Neutrophil (primary cell): Measurements from ENCODE around the gene POU3F3.

Experiments
- H3K27ac ChIP-seq: fragments of 200-600 bp; sonication (generic); 2 replicates; pipeline ENCODE4 v1.5.1; 2016; ENCODE audit warnings: mild to moderate bottlenecking, moderate library complexity
- H3K27me3 ChIP-seq: fragments of 200-600 bp; sonication (generic); 2 replicates; pipeline ENCODE4 v1.6.0; 2016; ENCODE audit warnings: mild to moderate bottlenecking
- H3K36me3 ChIP-seq: fragments of 200-600 bp; sonication (generic); 2 replicates; pipeline ENCODE4 v1.5.1; 2017
- H3K4me1 ChIP-seq, 2 experiments: fragments of 200-600 bp in 1 of 2; sonication (generic) in 1 of 2; 1 replicate in 1 of 2; 2 replicates in 1 of 2; pipeline versions ENCODE4 v1.5.1 to v1.6.1; 2013 to 2016; ENCODE audit warnings: low read depth in 1 of 2, low read length in 1 of 2, mild to moderate bottlenecking in 1 of 2, moderate library complexity in 1 of 2; ENCODE audit not compliant: control insufficient read depth in 1 of 2, insufficient read depth in 1 of 2
- H3K4me3 ChIP-seq, 2 experiments: fragments of 200-600 bp in 1 of 2; sonication (generic) in 1 of 2; 1 replicate in 1 of 2; 2 replicates in 1 of 2; pipeline ENCODE4 v1.5.1; 2013 to 2016; ENCODE audit warnings: low read depth in 1 of 2, low read length in 1 of 2, mild to moderate bottlenecking in 1 of 2, moderate library complexity in 1 of 2
- H3K9me3 ChIP-seq: fragments of 200-600 bp; sonication (generic); 2 replicates; pipeline ENCODE4 v1.5.1; 2016
- TF ChIP-seq, protein P1 (sequence below): fragments of 200-600 bp; sonication (generic); IDR thresholded peaks from 2 replicates; pipeline ENCODE4 v1.5.1; 2016; ENCODE audit warnings: antibody characterized with exemption

POU3F3 gene

DNA sequence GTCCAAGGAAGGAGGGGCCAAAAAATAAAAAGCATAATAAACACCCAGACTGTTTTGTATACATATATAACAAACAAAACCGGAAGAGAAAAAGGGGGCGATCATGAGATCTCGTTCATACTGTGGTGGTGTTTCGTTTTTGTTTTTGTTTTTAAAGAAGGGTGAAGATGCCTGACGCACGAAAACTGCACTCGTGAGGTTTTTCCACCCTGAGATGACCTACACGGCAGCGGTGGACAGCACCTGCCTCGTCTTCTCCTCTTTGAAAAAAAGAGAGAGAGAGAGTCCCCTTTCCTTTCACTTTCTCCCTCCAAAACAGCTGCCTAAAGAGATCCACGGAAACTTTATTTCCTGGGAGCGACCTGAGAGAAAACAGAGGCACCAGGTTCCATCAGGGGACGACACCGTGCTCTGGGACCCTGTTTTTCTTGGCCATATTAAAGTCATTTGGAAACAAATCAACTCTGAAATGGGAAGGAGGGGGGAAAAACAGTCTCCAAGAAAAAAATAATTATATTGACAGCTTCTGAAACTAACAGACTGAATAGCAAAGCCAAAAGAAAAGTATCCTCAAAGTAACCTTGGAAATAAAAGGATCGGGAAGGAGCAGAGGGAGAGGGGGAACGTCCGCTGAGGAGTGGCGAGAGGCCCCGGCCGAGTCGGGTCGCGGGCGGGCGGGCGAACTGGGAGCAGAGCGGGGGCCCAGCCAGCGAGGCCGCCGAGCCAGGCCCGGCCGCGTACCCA lies 3.5 kb downstream of the POU3F3 start:
- Histone ChIP-seq H3K4me3 (peak overlapping the region in 1 of 2 experiments; percentile 18), H3K9me3 (no peaks in the 10 kb centered on the region), H3K36me3 (no peaks in the 10 kb centered on the region), H3K27ac (no peak overlapping the region), H3K4me1 (peaks cover 17 to 25% of the 10 kb centered on the region in 2 experiments), H3K27me3 (peaks cover 95% of the 10 kb centered on the region)
- TF ChIP-seq, protein P1, sequence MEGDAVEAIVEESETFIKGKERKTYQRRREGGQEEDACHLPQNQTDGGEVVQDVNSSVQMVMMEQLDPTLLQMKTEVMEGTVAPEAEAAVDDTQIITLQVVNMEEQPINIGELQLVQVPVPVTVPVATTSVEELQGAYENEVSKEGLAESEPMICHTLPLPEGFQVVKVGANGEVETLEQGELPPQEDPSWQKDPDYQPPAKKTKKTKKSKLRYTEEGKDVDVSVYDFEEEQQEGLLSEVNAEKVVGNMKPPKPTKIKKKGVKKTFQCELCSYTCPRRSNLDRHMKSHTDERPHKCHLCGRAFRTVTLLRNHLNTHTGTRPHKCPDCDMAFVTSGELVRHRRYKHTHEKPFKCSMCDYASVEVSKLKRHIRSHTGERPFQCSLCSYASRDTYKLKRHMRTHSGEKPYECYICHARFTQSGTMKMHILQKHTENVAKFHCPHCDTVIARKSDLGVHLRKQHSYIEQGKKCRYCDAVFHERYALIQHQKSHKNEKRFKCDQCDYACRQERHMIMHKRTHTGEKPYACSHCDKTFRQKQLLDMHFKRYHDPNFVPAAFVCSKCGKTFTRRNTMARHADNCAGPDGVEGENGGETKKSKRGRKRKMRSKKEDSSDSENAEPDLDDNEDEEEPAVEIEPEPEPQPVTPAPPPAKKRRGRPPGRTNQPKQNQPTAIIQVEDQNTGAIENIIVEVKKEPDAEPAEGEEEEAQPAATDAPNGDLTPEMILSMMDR: no peak

DNA sequence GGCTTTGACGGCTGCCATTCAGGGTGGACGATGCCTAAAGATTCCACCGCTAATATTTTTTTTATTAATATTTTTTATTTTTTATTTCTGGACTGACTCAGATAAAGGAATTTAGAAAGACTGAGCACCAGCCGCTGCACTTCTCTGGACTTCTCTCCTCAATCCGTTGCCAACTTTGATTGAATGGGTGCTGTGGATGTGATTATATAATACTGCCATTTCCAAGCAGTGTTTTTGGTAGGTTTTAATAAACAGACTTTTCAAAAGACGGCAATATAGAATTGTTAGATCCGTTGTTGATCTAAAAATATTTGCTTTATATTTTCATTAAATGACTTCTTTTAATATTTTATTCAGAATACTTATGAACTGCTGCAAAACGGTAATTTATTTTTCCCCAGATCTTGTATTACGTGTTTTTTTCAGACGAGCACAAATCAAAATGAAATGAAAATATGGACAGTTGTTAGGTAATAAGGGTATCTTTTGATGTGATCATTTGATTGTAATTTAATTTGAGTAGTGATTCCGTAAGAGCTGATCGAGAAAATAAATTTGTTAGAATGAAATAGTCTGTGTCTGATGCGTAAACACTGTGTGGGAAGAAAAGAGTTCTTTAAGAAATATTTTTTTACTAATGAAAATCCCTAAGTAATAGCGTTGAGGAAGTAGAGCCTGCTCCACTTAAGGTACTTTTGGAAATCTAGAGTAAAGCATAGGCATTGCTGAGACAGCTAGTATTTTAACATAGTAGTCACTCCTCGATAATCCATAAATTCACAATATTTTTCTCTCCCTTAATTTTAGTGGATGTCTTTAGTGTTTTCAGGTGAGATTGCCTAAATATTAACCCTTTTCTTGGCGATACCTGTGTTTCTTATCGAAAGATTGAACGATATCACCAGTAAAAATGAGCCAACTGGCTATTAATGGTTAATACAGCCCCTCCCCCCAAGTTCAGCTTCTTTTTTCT lies 4.4 kb downstream of the POU3F3 start:
- H3K4me3 ChIP-seq: no peak overlapping the region
- no peak overlapping the region for H3K27ac ChIP-seq
- peaks cover 95% of the 10 kb centered on the region for H3K27me3 ChIP-seq
- H3K4me1 ChIP-seq: peaks cover 10 to 18% of the 10 kb centered on the region in 2 experiments
- TF ChIP-seq, protein P1: no peak
- no peaks in the 10 kb centered on the region for H3K9me3 ChIP-seq
- H3K36me3 ChIP-seq: no peaks in the 10 kb centered on the region

DNA sequence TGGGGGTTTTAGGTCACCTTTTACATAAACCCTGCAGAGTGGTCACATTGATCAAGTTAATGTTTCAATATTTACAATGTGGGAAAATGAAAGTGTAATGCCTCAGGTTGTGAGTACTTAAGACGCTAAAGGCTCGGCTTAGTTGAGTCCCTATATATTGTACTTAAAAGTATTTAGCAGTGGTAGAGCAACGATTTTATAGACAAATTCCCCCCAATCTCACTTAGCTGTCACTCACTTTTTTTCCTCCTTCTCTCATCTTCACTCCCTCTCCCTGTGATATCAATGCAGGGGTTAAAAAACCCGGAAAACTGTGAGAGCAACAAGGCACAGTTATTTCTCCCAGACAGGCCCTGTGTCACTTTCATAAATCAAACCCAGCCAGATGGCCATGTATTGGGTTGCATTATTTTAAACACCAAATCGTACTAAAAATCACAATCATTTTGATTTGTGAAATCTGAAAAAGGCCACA lies 5.4 kb downstream of the POU3F3 start:
- Histone ChIP-seq H3K27me3 (peaks cover 95% of the 10 kb centered on the region), H3K27ac (no peak overlapping the region), H3K9me3 (no peaks in the 10 kb centered on the region), H3K4me1 (peaks cover 8% of the 10 kb centered on the region in 2 experiments), H3K36me3 (no peaks in the 10 kb centered on the region), H3K4me3 (no peak overlapping the region)
- TF ChIP-seq, protein P1: no peak

DNA sequence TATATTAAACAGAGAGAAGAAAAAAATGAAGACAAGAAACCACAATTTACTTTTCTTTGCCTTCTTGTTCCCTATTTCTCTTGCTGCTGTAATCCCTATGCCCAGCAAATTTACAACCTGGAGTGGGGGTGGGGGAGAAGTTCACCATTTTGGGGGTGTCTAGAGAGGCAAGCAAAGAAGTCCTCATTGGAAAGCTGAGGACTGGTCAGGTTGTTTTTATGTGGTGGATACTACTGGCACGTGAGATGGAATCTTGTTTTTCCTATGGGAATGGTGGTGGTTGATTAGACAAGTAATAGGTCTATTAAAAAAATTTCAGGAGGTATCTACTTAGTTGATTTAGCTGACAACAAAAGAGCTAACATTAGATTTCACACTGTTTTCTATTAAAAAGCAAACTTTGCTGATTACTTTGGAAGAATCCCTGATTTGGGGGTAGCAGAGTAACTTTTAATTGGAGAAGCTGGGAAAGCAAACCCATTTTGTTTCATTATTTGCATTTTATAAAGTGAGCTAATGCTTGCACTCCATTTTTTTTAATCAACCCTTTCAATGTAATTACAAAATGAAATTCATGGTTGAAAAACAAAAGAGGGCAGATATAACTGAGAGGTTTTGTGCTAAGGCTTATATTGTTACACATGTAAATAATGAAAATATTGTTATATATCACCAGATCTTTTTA lies 6.0 kb downstream of the POU3F3 start:
- Histone ChIP-seq H3K27ac (no peak overlapping the region), H3K27me3 (peaks cover 95% of the 10 kb centered on the region), H3K9me3 (no peaks in the 10 kb centered on the region), H3K36me3 (no peaks in the 10 kb centered on the region), H3K4me3 (no peak overlapping the region), H3K4me1 (peaks cover 8% of the 10 kb centered on the region in 2 experiments)
- TF ChIP-seq, protein P1: no peak

DNA sequence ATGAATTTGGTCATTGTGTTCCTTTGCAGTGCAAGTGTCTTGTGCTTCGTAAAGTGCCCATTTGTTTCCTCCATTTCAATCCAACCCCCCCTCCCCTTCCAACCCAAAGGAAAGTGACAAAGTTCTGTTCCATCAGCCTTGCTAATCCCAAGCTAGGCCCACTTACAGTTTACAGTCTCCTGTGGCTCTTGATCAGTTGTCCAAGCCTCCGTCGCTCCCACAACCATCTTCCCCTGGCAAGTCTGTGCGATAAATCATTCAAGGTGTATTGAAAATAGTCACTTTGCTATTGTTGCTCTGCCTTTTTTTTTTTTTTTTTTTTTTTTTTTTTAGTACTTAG lies 6.5 kb downstream of the POU3F3 start:
- Histone ChIP-seq H3K4me1 (peaks cover 8% of the 10 kb centered on the region in 2 experiments), H3K36me3 (no peaks in the 10 kb centered on the region), H3K4me3 (no peak overlapping the region), H3K9me3 (no peaks in the 10 kb centered on the region), H3K27ac (no peak overlapping the region), H3K27me3 (peaks cover 98% of the 10 kb centered on the region)
- TF ChIP-seq, protein P1: no peak
